GM19467 (cell line): ENCODE results near the gene PFKP.

Source experiments
- ATAC-seq: cut with Tn5 transposase; IDR thresholded peaks from one replicate; pipeline ENCODE4 v1.9.1; 2021; ENCODE audit warnings: mild to moderate bottlenecking, moderate library complexity; ENCODE audit not compliant: unreplicated experiment

The PFKP gene

GRCh38 chr10:3067118-3067858 is at the start of gene PFKP:
TSS of gene PFKP (plus strand) at chr10:3067548. CDS start at chr10:3067596, 48 bp downstream.
- ATAC-seq = no peak

GRCh38 chr10:3018247-3018646 is 49.1 kb upstream of the PFKP start:
- no peak for ATAC-seq

GRCh38 chr10:3020311-3020710 is 47.0 kb upstream of the PFKP start:
- no peak for ATAC-seq

GRCh38 chr10:3020881-3021280 is 46.5 kb upstream of the PFKP start:
- no peak for ATAC-seq

GRCh38 chr10:3022027-3022426 is 45.3 kb upstream of the PFKP start:
- ATAC-seq = no peak

GRCh38 chr10:3023892-3024291 is 43.5 kb upstream of the PFKP start:
- ATAC-seq = no peak

- no peak for ATAC-seq
These were observed 42.2 kb upstream of the PFKP start for GRCh38 chr10:3025026-3025683.

- no peak for ATAC-seq
These were observed 39.5 kb upstream of the PFKP start for GRCh38 chr10:3027866-3028265.

GRCh38 chr10:3028441-3028840 is 38.9 kb upstream of the PFKP start:
- no peak for ATAC-seq

- no peak for ATAC-seq
These were observed 36.6 kb upstream of the PFKP start for GRCh38 chr10:3030765-3031164.

- ATAC-seq = no peak
These were observed 35.9 kb upstream of the PFKP start for GRCh38 chr10:3031490-3031889.

- ATAC-seq = no peak
These were observed 33.4 kb upstream of the PFKP start for GRCh38 chr10:3033925-3034324.

GRCh38 chr10:3034616-3035015 is 32.7 kb upstream of the PFKP start:
- ATAC-seq = no peak

GRCh38 chr10:3036155-3037021 is 31.0 kb upstream of the PFKP start:
- peak; percentile 98 for ATAC-seq

GRCh38 chr10:3037182-3037581 is 30.2 kb upstream of the PFKP start:
- ATAC-seq = no peak

- ATAC-seq = no peak
These were observed 27.3 kb upstream of the PFKP start for GRCh38 chr10:3040069-3040468.

GRCh38 chr10:3042589-3042988 is 24.8 kb upstream of the PFKP start:
- no peak for ATAC-seq

GRCh38 chr10:3043512-3044368 is 23.6 kb upstream of the PFKP start:
- no peak for ATAC-seq

- ATAC-seq = no peak
These were observed 21.7 kb upstream of the PFKP start for GRCh38 chr10:3045471-3046209.

- no peak for ATAC-seq
These were observed 21.1 kb upstream of the PFKP start for GRCh38 chr10:3046210-3046779.
